GM18907 (cell line): ENCODE results near the gene COL20A1.
A peak's percentile ranks its signal among the peaks of the same experiment; 100 is the strongest.

Source experiments
- ATAC-seq: cut with Tn5 transposase; IDR thresholded peaks from one replicate; pipeline ENCODE4 v1.9.1; 2021; ENCODE audit warnings: mild to moderate bottlenecking, moderate library complexity; ENCODE audit not compliant: unreplicated experiment

The COL20A1 gene

GRCh38 chr20:63260521-63260920, 32.5 kb upstream of the COL20A1 start:
- no peak for ATAC-seq

DNA sequence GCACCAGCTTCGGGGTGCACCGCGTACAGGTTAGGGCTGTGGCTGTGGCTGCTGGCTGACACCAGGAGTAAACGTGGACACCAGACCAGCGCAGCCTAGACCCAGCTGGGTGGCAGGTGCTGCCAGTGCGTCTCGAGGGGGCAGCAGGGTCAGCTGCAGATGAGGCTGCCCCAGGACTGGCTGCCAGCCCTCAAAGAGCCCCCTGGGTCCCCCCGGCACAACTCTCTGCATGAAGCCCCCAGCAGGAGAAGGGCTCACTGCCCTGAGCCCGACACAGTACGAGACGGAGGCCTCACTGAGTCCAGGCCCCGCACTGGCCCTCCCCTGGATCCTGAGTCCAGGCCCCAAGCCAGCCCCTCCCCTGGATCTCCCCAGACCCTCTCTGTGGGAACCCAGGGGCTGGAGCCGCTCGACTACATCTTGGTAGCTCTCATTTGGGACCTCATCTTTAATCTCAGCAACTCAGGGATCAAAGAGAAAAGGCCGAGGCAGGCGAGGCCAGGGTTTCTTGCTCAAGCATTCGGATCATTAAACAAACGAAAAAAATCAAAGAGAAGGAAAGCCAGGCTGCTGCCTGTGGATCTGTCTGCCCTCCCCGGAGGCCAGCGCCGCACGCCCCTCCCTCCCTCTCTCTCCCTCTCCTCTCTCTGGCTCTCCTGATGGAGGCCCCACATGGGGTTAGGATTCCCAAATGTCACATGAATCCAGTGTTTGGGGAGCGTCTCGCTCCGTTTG, 31.8 kb upstream of the COL20A1 start:
- ATAC-seq: no peak

DNA sequence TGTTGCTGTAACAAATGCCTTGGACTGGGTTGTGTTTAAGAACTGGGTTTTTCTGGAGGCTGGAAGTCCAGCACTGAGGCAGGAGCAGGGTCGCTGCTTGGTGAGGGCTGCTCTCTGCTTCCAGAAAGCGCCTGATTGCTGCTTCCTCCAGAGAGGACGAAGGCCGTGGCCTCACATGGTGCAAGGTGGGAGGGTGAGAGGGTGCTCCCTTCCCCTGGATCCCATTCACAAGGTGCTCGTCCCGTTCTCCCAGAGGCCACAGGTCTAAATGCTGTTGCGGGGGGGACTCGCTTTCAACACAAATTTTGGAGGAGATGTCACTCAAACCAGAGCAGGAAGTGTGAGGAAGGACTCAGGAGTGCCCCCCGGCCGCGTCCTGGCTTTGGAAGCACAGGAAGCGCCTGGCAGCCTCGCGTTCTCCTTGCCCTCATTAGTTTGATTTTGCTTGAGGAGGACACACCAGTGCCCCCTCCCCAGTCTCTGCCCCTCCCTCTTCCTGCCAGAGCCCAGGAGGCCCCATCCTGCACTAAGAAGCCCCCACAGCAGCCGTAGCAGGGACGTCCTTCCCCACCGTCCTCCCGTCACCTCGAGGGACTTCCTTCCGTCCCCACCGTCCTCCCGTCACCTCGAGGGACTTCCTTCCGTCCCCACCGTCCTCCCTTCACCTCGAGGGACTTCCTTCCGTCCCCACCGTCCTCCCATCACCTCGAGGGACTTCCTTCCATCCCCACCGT, 31.0 kb upstream of the COL20A1 start:
- no peak for ATAC-seq

- no peak for ATAC-seq
Observed at GRCh38 chr20:63262836-63263235, 30.1 kb upstream of the COL20A1 start.

DNA sequence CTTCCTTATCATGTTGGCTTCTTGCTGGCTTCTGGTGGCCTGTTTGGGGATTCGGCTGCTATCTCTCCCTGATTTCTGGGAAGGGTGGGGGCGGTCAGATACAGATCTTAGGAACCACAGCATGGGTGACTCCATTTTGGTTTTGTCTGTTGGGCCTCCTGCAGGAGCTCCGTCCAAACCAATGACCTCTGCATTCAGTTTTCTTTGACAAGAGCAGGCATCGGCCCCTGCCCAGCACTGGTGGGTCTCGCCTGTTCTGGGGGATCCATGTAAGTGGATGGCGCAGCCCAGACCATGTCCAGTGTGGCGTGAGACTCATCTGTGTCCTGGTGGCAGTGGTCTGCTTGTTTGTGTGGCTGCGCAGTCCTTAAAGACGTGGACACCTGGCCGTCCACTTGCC, 29.0 kb upstream of the COL20A1 start:
- no peak for ATAC-seq

DNA sequence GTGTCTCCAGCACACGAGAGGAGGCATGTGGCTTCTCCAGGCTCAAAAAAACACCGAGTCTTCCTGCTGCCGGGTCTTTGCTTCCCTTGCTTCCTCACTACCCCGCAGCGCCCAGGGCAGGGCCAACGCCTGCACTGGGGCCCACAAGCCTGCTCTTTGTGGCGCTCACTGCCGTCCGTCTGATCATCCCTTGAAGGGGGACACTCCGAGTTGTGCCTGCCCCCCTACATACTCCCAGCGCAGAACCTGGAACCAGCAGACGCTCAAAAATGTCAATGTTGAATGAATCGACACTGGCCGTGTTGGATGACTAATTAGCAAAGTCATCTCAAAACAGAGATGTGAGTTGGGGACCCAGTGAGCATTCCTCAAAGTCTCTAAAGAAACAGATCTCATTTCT, 28.5 kb upstream of the COL20A1 start:
- ATAC-seq: no peak

- ATAC-seq: no peak
Observed at GRCh38 chr20:63265891-63266515, 27.0 kb upstream of the COL20A1 start.

GRCh38 chr20:63267691-63268090, 25.3 kb upstream of the COL20A1 start:
- ATAC-seq: no peak

DNA sequence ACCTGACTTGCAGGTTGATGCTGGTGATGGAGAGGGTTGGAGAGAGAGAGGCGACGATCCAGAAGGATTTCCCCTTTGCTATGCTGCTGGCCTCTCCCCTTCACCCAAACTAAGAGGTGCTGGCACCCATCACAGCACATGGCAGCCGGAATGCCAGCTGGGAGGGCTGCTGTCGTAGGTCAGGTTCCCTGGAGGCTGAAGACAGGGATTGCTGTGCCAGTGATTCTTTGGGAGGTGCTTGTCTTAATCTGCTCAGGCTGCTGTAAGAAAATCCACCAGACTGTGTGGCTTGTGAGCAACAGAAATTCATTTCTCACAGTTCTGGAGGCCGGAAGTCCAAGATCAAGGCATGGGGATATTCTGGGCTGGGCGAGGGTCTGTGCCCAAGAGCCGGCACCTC, 24.7 kb upstream of the COL20A1 start:
- ATAC-seq: no peak

DNA sequence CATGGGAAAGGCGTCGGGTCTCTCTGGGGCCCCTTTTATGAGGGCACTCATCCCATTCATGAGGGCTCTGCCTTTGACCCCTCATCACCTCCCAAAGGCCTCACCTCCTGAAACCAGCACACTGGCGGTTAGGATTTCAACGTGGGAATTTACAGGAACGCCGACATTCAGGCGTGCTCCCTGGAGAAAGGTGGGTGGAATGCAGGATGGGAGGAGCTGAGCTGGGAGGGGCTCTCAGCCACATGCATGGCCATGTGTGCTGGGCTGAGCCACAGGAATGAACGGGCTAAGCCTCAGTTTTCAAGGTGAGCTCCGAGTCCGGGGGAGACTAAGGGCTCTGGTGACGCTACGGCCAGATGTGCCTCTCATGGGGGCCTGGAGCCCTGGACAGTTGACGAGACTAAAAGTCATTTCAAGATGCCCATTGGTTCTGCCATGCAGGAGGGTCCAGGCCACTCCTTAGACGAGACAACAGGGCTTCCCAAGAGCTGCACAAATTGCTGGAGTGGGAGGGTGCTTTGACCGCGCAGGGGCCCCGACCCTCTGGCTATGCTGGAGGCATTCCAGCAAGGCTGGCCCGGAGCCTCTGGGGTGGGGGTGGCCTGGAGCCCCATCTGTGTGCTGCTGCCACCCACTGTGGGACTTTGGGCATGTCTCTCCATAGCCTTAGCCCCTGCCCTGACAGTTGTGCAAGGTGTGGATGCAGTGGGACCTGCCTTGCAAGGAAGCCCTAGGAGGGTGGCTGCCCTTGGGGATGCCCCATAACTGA, 24.1 kb upstream of the COL20A1 start:
- ATAC-seq: no peak

GRCh38 chr20:63269724-63270123, 23.3 kb upstream of the COL20A1 start:
- ATAC-seq: no peak

DNA sequence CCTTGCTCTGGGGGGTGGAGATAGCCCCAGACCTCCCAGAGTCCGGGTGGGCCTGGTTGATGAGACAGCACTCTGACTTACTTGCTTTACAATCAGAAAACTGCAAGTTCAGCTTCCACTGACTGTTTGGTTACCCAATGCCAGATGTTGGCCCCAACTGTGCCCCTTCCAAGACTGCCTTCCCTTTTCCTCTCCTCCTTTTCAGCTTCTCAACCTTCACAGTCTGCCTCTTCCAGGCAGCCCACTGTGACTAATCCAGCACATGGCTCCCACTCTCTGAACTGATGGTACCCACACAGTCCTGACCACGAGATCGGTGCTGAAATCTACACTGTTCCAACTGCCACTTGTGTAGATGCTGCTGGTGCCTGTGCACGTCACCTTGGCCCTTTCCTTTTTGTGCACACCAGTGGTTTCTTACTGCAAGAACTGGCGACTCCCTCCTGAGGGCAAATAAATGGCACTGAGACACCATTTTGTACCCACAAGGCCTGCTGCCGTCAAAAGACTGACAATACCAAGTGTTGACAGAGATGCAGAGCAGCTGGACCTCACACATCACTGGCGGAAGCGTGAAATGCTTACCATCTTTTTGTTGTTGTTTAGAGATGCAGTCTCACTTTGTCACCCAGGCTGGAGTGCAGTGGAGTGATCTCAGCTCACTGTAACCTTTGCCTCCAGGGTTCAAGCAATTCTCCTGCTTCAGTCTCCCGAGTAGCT, 22.2 kb upstream of the COL20A1 start:
- ATAC-seq: no peak

- ATAC-seq: peak; percentile 82
Observed at GRCh38 chr20:63272105-63273058, 20.6 kb upstream of the COL20A1 start, which contains the start of gene ARFGAP1. Gene ARFGAP1 (plus strand): TSS chr20:63272813. CDS start chr20:63275581, 2,768 bp downstream.

- no peak for ATAC-seq
Observed at GRCh38 chr20:63273059-63273579, 19.9 kb upstream of the COL20A1 start.

GRCh38 chr20:63273635-63274380, 19.2 kb upstream of the COL20A1 start:
- no peak for ATAC-seq

GRCh38 chr20:63274381-63275228, 18.4 kb upstream of the COL20A1 start:
- ATAC-seq: no peak

DNA sequence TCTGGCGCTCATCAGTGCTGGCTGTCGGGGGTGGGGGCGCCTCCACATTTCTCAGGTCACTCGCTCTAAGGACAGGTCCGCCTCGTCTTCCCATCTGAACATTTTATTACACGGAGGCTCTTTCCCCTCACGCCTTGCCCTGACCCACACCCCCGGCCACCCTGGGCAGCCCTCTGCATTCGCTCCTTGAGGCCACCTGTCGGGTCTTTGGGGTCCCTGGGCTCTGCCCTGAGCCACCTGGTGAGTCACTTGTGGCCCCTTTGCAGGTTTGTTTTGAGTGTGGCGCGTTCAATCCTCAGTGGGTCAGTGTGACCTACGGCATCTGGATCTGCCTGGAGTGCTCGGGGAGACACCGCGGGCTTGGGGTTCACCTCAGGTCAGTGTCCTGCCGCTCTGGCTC, 17.2 kb upstream of the COL20A1 start:
- no peak for ATAC-seq

GRCh38 chr20:63276956-63277355, 16.0 kb upstream of the COL20A1 start:
- ATAC-seq: no peak
